HEK293 (cell line): ENCODE data around the gene RPL13A.

ENCODE experiments used
- CTCF ChIA-PET: fragments of 350-600 bp; formaldehyde crosslinking; extraction: SDS; loops from one replicate; lab custom pipeline; 2021; ENCODE audit warnings: antibody characterized with exemption; lab: Yijun Ruan, JAX
- POLR2A ChIA-PET: fragments of 300-600 bp; formaldehyde crosslinking; extraction: SDS; loops from one replicate; lab custom pipeline; 2020; ENCODE audit warnings: antibody characterized with exemption, inconsistent platforms; lab: Yijun Ruan, JAX
- H3K27ac ChIP-seq: fragments of 200-500 bp; sonication (Bioruptor generic); 2 replicates; pipeline ENCODE4 v1.5.1; 2014; ENCODE audit warnings: low read depth, low read length, control low read depth, inconsistent platforms; ENCODE audit errors: extremely low read depth
- H3K36me3 ChIP-seq, 2 experiments: fragments of 200-500 bp in 1 of 2; sonication (Bioruptor generic) in 1 of 2; 1 replicate in 1 of 2; 2 replicates in 1 of 2; pipeline ENCODE4 v1.5.1; 2014 to 2017; ENCODE audit warnings: inconsistent platforms in 2 of 2, low read length in 2 of 2; ENCODE audit not compliant: control insufficient read depth in 2 of 2, insufficient read depth in 1 of 2
- H3K4me1 ChIP-seq: fragments of 200-500 bp; sonication (Bioruptor generic); 2 replicates; pipeline ENCODE4 v1.5.1; 2014; ENCODE audit warnings: mild to moderate bottlenecking, low read length, inconsistent platforms; ENCODE audit not compliant: control insufficient read depth, insufficient read depth
- H3K4me3 ChIP-seq: 2 replicates; pipeline ENCODE4 v1.5.1; 2011; ENCODE audit warnings: low read depth, mild to moderate bottlenecking, control low read depth, low read length, moderate library complexity
- H3K9me3 ChIP-seq: fragments of 200-500 bp; sonication (Bioruptor generic); 2 replicates; pipeline ENCODE4 v1.5.1; 2014; ENCODE audit warnings: low read depth, low read length, inconsistent platforms; ENCODE audit not compliant: control insufficient read depth, insufficient read depth
- ELK4 ChIP-seq: IDR thresholded peaks from 2 replicates; pipeline ENCODE4 v1.6.1; 2011; ENCODE audit warnings: mild to moderate bottlenecking, low read depth, low read length, borderline replicate concordance
- GLIS1 ChIP-seq: fragments of 450-650 bp; formaldehyde crosslinking; IDR thresholded peaks from 2 replicates; pipeline ENCODE4 v1.5.1; 2016; ENCODE audit warnings: missing biosample characterization, missing genetic modification characterization
- OSR2 ChIP-seq: fragments of 450-650 bp; formaldehyde crosslinking; IDR thresholded peaks from 2 replicates; pipeline ENCODE4 v1.5.1; 2016; ENCODE audit warnings: missing biosample characterization, missing genetic modification characterization
- PATZ1 ChIP-seq: fragments of 450-650 bp; formaldehyde crosslinking; IDR thresholded peaks from 2 replicates; pipeline ENCODE4 v1.5.1; 2016; ENCODE audit warnings: missing biosample characterization, missing genetic modification characterization
- PRDM1 ChIP-seq: fragments of 450-650 bp; formaldehyde crosslinking; IDR thresholded peaks from 2 replicates; pipeline ENCODE4; 2016; ENCODE audit warnings: missing biosample characterization, missing genetic modification characterization
- PRDM10 ChIP-seq: fragments of 450-650 bp; formaldehyde crosslinking; IDR thresholded peaks from 2 replicates; pipeline ENCODE4 v1.5.1; 2016; ENCODE audit warnings: missing biosample characterization, missing genetic modification characterization
- SALL2 ChIP-seq: fragments of 450-650 bp; formaldehyde crosslinking; IDR thresholded peaks from 2 replicates; pipeline ENCODE4 v1.5.0; 2017; ENCODE audit warnings: missing biosample characterization, mild to moderate bottlenecking, missing genetic modification characterization, borderline replicate concordance
- SP7 ChIP-seq: fragments of 450-650 bp; formaldehyde crosslinking; IDR thresholded peaks from 2 replicates; pipeline ENCODE4 v1.5.1; 2016; ENCODE audit warnings: missing biosample characterization, missing genetic modification characterization
- ZBTB17 ChIP-seq: fragments of 450-650 bp; formaldehyde crosslinking; IDR thresholded peaks from 2 replicates; pipeline ENCODE4 v1.5.1; 2016; ENCODE audit warnings: missing biosample characterization, missing genetic modification characterization
- ZBTB20 ChIP-seq: fragments of 450-650 bp; formaldehyde crosslinking; IDR thresholded peaks from 2 replicates; pipeline ENCODE4 v1.5.1; 2016; ENCODE audit warnings: missing biosample characterization, missing genetic modification characterization
- ZFHX2 ChIP-seq: fragments of 450-650 bp; formaldehyde crosslinking; conservative IDR thresholded peaks from 2 replicates; pipeline ENCODE4 v1.5.1; 2016; ENCODE audit warnings: missing biosample characterization, missing genetic modification characterization
- ZNF121 ChIP-seq: fragments of 450-650 bp; formaldehyde crosslinking; IDR thresholded peaks from 2 replicates; pipeline ENCODE4 v1.5.1; 2016; ENCODE audit warnings: missing biosample characterization, missing genetic modification characterization
- ZNF148 ChIP-seq: fragments of 450-650 bp; formaldehyde crosslinking; IDR thresholded peaks from 2 replicates; pipeline ENCODE4 v1.5.0; 2017; ENCODE audit warnings: missing biosample characterization, missing genetic modification characterization, borderline replicate concordance
- ZNF16 ChIP-seq: fragments of 450-650 bp; formaldehyde crosslinking; IDR thresholded peaks from 2 replicates; pipeline ENCODE4 v1.5.1; 2016; ENCODE audit warnings: low read depth, missing biosample characterization, missing genetic modification characterization
- ZNF175 ChIP-seq: fragments of 450-650 bp; formaldehyde crosslinking; IDR thresholded peaks from 2 replicates; pipeline ENCODE4 v1.5.1; 2016; ENCODE audit warnings: missing biosample characterization, missing genetic modification characterization
- ZNF239 ChIP-seq: fragments of 450-650 bp; formaldehyde crosslinking; IDR thresholded peaks from 2 replicates; pipeline ENCODE4 v1.5.1; 2016; ENCODE audit warnings: missing biosample characterization, missing genetic modification characterization
- ZNF248 ChIP-seq: fragments of 450-650 bp; formaldehyde crosslinking; IDR thresholded peaks from 2 replicates; pipeline ENCODE4 v1.5.1; 2017; ENCODE audit warnings: missing biosample characterization, missing genetic modification characterization
- ZNF274 ChIP-seq, 2 experiments: fragments of 200-500 bp in 1 of 2; fragments of 450-650 bp in 1 of 2; sonication (Bioruptor generic) in 1 of 2; formaldehyde crosslinking in 1 of 2; IDR thresholded peaks; 2 replicates each; pipeline versions ENCODE4 v1.5.1 to v1.6.1; 2014 to 2016; ENCODE audit warnings: borderline replicate concordance in 1 of 2, inconsistent platforms in 1 of 2, low read length in 1 of 2, missing biosample characterization in 1 of 2, missing genetic modification characterization in 1 of 2
- ZNF335 ChIP-seq: fragments of 450-650 bp; formaldehyde crosslinking; conservative IDR thresholded peaks from 2 replicates; pipeline ENCODE4 v1.5.1; 2016; ENCODE audit warnings: missing biosample characterization, missing genetic modification characterization
- ZNF366 ChIP-seq: fragments of 450-650 bp; formaldehyde crosslinking; conservative IDR thresholded peaks from 2 replicates; pipeline ENCODE4 v1.5.1; 2016; ENCODE audit warnings: missing biosample characterization, missing genetic modification characterization
- ZNF423 ChIP-seq: fragments of 450-650 bp; formaldehyde crosslinking; IDR thresholded peaks from 2 replicates; pipeline ENCODE4 v1.5.1; 2016; ENCODE audit warnings: missing biosample characterization, missing genetic modification characterization
- ZNF473 ChIP-seq: fragments of 450-650 bp; formaldehyde crosslinking; IDR thresholded peaks from 2 replicates; pipeline ENCODE4 v1.5.1; 2017; ENCODE audit warnings: missing biosample characterization, missing genetic modification characterization
- ZNF670 ChIP-seq: fragments of 450-650 bp; formaldehyde crosslinking; IDR thresholded peaks from 2 replicates; pipeline ENCODE4 v1.5.1; 2016; ENCODE audit warnings: missing biosample characterization, missing genetic modification characterization, low read depth
- ZNF701 ChIP-seq: fragments of 450-650 bp; formaldehyde crosslinking; IDR thresholded peaks from 2 replicates; pipeline ENCODE4 v1.5.1; 2016; ENCODE audit warnings: missing biosample characterization, missing genetic modification characterization
- ZNF76 ChIP-seq: fragments of 450-650 bp; formaldehyde crosslinking; IDR thresholded peaks from 2 replicates; pipeline ENCODE4; 2016; ENCODE audit warnings: low read depth, missing biosample characterization, missing genetic modification characterization, borderline replicate concordance
- ZNF768 ChIP-seq: fragments of 450-650 bp; formaldehyde crosslinking; IDR thresholded peaks from 2 replicates; pipeline ENCODE4 v1.5.1; 2018; ENCODE audit warnings: missing biosample characterization, mild to moderate bottlenecking, missing genetic modification characterization

RPL13A gene

GRCh38 chr19:49440439-49441209 lies 46.8 kb upstream of the RPL13A start:
- no peaks in the 10 kb centered on the region; a peak in 1 of 3 replicates for H3K36me3 ChIP-seq
- TF ChIP-seq ZNF366 (tag by site-specific recombination) (no peak; the same call in 1 of the 2 replicates), ZNF670 (tag by site-specific recombination) (no peak), ZNF248 (tag by site-specific recombination) (no peak), ZNF335 (no peak), ZNF473 (tag by site-specific recombination) (no peak), SALL2 (tag by site-specific recombination) (no peak), PRDM10 (tag by site-specific recombination) (0 out of 2 replicates have a peak, but pooled peaks have one; percentile 26), ZNF76 (tag by site-specific recombination) (no peak), ZNF148 (tag by site-specific recombination) (no peak), ELK4 (no peak), ZNF175 (no peak), GLIS1 (peak; percentile 25; the same call in 1 of the 2 replicates), ZNF16 (tag by site-specific recombination) (no peak), ZNF121 (tag by site-specific recombination) (no peak), PATZ1 (tag by site-specific recombination) (peak; percentile 45), OSR2 (no peak), PRDM1 (tag by site-specific recombination) (0 out of 2 replicates have a peak, but pooled peaks have one; percentile 24), ZNF239 (tag by site-specific recombination) (no peak), ZBTB20 (tag by site-specific recombination) (peak; percentile 38; the same call in 1 of the 2 replicates), ZNF768 (0 out of 2 replicates have a peak, but pooled peaks have one; percentile 22), ZBTB17 (tag by site-specific recombination) (peak; percentile 61), ZFHX2 (no peak), SP7 (tag by site-specific recombination) (0 out of 2 replicates have a peak, but pooled peaks have one; percentile 10), ZNF423 (tag by site-specific recombination) (no peak), ZNF701 (no peak), ZNF274 (IDR thresholded peaks at IDR 0.05; ENCODE audit: low read length) (no peak), ZNF274 (tag by site-specific recombination; IDR thresholded peaks at IDR 0.05; ENCODE audit: borderline replicate concordance) (no peak)
- H3K9me3 ChIP-seq, result no peaks in the 10 kb centered on the region
- POLR2A ChIA-PET, result interaction anchor here (0.8 kb wide), 1 partner anchor 13 kb away, joined by 3 read pairs; the partner anchor contains the start of gene ALDH16A1
- no peak overlapping the region for H3K27ac ChIP-seq
- H3K4me1 ChIP-seq, result peaks cover 7% of the 10 kb centered on the region
- peak overlapping the region; percentile 23 for H3K4me3 ChIP-seq
- CTCF ChIA-PET, result interaction anchor here (0.6 to 2.4 kb wide), 4 partner anchors 11 to 661 kb away, joined by 3 to 15 read pairs (median 4); no protein-coding TSS in a partner anchor
